HUES6 (cell line): ENCODE data around the gene HECTD2.
"Not testable (repeated sequence)": the region's sequence is repeated elsewhere in the genome, so short reads cannot be mapped to it uniquely, and the experiment has no call there.

ENCODE experiments used
- H3K27ac ChIP-seq: 2 replicates; pipeline ENCODE4 v1.7.0; 2013; ENCODE audit warnings: low read depth, mild to moderate bottlenecking, low read length, inconsistent platforms
- H3K27me3 ChIP-seq: 2 replicates; pipeline ENCODE4 v1.6.1; 2013; ENCODE audit warnings: low read length; ENCODE audit not compliant: control insufficient read depth, insufficient read depth
- H3K36me3 ChIP-seq: 2 replicates; pipeline ENCODE4 v1.6.1; 2013; ENCODE audit warnings: low read length; ENCODE audit not compliant: control insufficient read depth, insufficient read depth
- H3K4me1 ChIP-seq: 2 replicates; pipeline ENCODE4 v1.6.1; 2013; ENCODE audit warnings: low read length; ENCODE audit not compliant: control insufficient read depth, insufficient read depth
- H3K4me3 ChIP-seq: 2 replicates; pipeline ENCODE4 v1.5.1; 2013; ENCODE audit warnings: low read depth, low read length
- H3K9ac ChIP-seq: one replicate; pipeline ENCODE4 v1.6.1; 2013; ENCODE audit warnings: mild to moderate bottlenecking, low read length
- H3K9me3 ChIP-seq: 2 replicates; pipeline ENCODE4 v1.6.1; 2013; ENCODE audit warnings: low read depth, low read length; ENCODE audit not compliant: control insufficient read depth, insufficient read depth

Gene HECTD2

GRCh38 chr10:91416339-91416855 is 6.3 kb downstream of the HECTD2 start:
- Histone ChIP-seq H3K27me3 (no peaks in the 10 kb centered on the region), H3K4me1 (peaks cover 21% of the 10 kb centered on the region), H3K27ac (no peak overlapping the region), H3K9me3 (no peaks in the 10 kb centered on the region), H3K36me3 (no peaks in the 10 kb centered on the region), H3K9ac (no peak overlapping the region), H3K4me3 (no peak overlapping the region)

- H3K27ac ChIP-seq: no peak overlapping the region
- H3K4me3 ChIP-seq: no peak overlapping the region
These were observed 8.3 kb downstream of the HECTD2 start for GRCh38 chr10:91418416-91418815.

GRCh38 chr10:91420868-91421267 is 10.7 kb downstream of the HECTD2 start:
- H3K9ac ChIP-seq: no peak overlapping the region
- no peaks in the 10 kb centered on the region for H3K9me3 ChIP-seq
- H3K27ac ChIP-seq: no peak overlapping the region
- no peaks in the 10 kb centered on the region for H3K27me3 ChIP-seq
- peaks cover 9% of the 10 kb centered on the region for H3K4me1 ChIP-seq
- H3K4me3 ChIP-seq: no peak overlapping the region
- H3K36me3 ChIP-seq: no peaks in the 10 kb centered on the region

More at GRCh38 chr10:91418416-91418815, 8.3 kb downstream of the HECTD2 start:
- Histone ChIP-seq H3K27me3 (no peaks in the 10 kb centered on the region), H3K9me3 (no peaks in the 10 kb centered on the region), H3K4me1 (peaks cover 16% of the 10 kb centered on the region), H3K36me3 (no peaks in the 10 kb centered on the region), H3K9ac (no peak overlapping the region)

GRCh38 chr10:91422915-91423314 is 12.8 kb downstream of the HECTD2 start:
- Histone ChIP-seq H3K36me3 (no peaks in the 10 kb centered on the region), H3K4me3 (no peak overlapping the region), H3K27ac (no peak overlapping the region), H3K9me3 (no peaks in the 10 kb centered on the region), H3K27me3 (no peaks in the 10 kb centered on the region), H3K4me1 (peaks cover 9% of the 10 kb centered on the region), H3K9ac (no peak overlapping the region)

GRCh38 chr10:91424016-91424415 is 13.9 kb downstream of the HECTD2 start:
- no peak overlapping the region for H3K4me3 ChIP-seq
- H3K27ac ChIP-seq: no peak overlapping the region
- H3K36me3 ChIP-seq: no peaks in the 10 kb centered on the region
- no peaks in the 10 kb centered on the region for H3K9me3 ChIP-seq
- H3K27me3 ChIP-seq: no peaks in the 10 kb centered on the region
- peaks cover 9% of the 10 kb centered on the region for H3K4me1 ChIP-seq
- no peak overlapping the region for H3K9ac ChIP-seq

- no peaks in the 10 kb centered on the region for H3K27me3 ChIP-seq
- H3K4me3 ChIP-seq: no peak overlapping the region
- no peaks in the 10 kb centered on the region for H3K4me1 ChIP-seq
- H3K36me3 ChIP-seq: peaks cover 5% of the 10 kb centered on the region
- H3K9me3 ChIP-seq: no peaks in the 10 kb centered on the region
- no peak overlapping the region for H3K27ac ChIP-seq
- no peak overlapping the region for H3K9ac ChIP-seq
These were observed 22.0 kb downstream of the HECTD2 start for GRCh38 chr10:91432175-91432574.

GRCh38 chr10:91433620-91434019 is 23.5 kb downstream of the HECTD2 start:
- no peak overlapping the region for H3K9ac ChIP-seq

GRCh38 chr10:91434041-91434440 is 23.9 kb downstream of the HECTD2 start:
- Histone ChIP-seq H3K27ac (no peak overlapping the region), H3K9ac (no peak overlapping the region), H3K9me3 (0 out of 2 replicates have a peak, but pooled peaks cover 6% of the 10 kb centered on the region), H3K4me1 (no peaks in the 10 kb centered on the region), H3K4me3 (no peak overlapping the region), H3K36me3 (peaks cover 5% of the 10 kb centered on the region), H3K27me3 (no peaks in the 10 kb centered on the region)

More at GRCh38 chr10:91433620-91434019, 23.5 kb downstream of the HECTD2 start:
- Histone ChIP-seq H3K9me3 (0 out of 2 replicates have a peak, but pooled peaks cover 6% of the 10 kb centered on the region), H3K4me3 (no peak overlapping the region), H3K36me3 (peaks cover 5% of the 10 kb centered on the region), H3K4me1 (no peaks in the 10 kb centered on the region), H3K27me3 (no peaks in the 10 kb centered on the region), H3K27ac (no peak overlapping the region)

GRCh38 chr10:91435241-91435640 is 25.1 kb downstream of the HECTD2 start:
- H3K27me3 ChIP-seq: no peaks in the 10 kb centered on the region
- no peaks in the 10 kb centered on the region for H3K4me1 ChIP-seq
- H3K27ac ChIP-seq: no peak overlapping the region
- H3K9ac ChIP-seq: no peak overlapping the region
- H3K4me3 ChIP-seq: no peak overlapping the region
- H3K9me3 ChIP-seq: 0 out of 2 replicates have a peak, but pooled peaks cover 6% of the 10 kb centered on the region
- peaks cover 5% of the 10 kb centered on the region for H3K36me3 ChIP-seq

- H3K9me3 ChIP-seq, H3K27ac ChIP-seq, H3K4me3 ChIP-seq, H3K9ac ChIP-seq, H3K27me3 ChIP-seq, H3K36me3 ChIP-seq, H3K4me1 ChIP-seq: not testable (repeated sequence)
These were observed 28.1 kb downstream of the HECTD2 start for GRCh38 chr10:91438228-91438627.

- no peaks in the 10 kb centered on the region; the same call in 1 of the 2 replicates for H3K4me1 ChIP-seq
- H3K4me3 ChIP-seq: no peak overlapping the region
- no peak overlapping the region for H3K27ac ChIP-seq
- H3K9me3 ChIP-seq: peaks cover 5% of the 10 kb centered on the region
- no peaks in the 10 kb centered on the region for H3K27me3 ChIP-seq
- no peak overlapping the region for H3K9ac ChIP-seq
- H3K36me3 ChIP-seq: peaks cover 2% of the 10 kb centered on the region; the same call in 1 of the 2 replicates
These were observed 34.4 kb downstream of the HECTD2 start for GRCh38 chr10:91444211-91445182.
